ENCODE measurements around the gene RRAS. TPM values are rescaled to one million over a fixed set of nuclear protein-coding genes. Genes with fewer than 3 reads are reported as not detected.

Gene RRAS
- total RNA-seq, 2 experiments from 2014 or later = 9.7 to 11.7 TPM

GRCh38 chr19:49684251-49684982 lies 44.5 kb upstream of the RRAS start:
- POLR2A ChIA-PET = no interaction called here
- no peak for DNase-seq
- intact Hi-C loops (cut with DNase I, micrococcal nuclease) = no loop called here

GRCh38 chr19:49683814-49684250 lies 43.9 kb upstream of the RRAS start:
- Mint-ChIP-seq H3K27ac (no peak overlapping the region), H3K4me1 (peaks cover 32% of the 10 kb centered on the region), H3K4me3 (no peak overlapping the region), H3K36me3 (ENCODE audit: low read depth) (peaks cover 52% of the 10 kb centered on the region), H3K27me3 (no peaks in the 10 kb centered on the region), H3K9me3 (ENCODE audit: low read depth) (no peaks in the 10 kb centered on the region)
- ATAC-seq (no peak), DNase-seq (no peak)
- POLR2A ChIA-PET = no interaction called here
- CTCF ChIA-PET = no interaction called here
- intact Hi-C loops (cut with DNase I, micrococcal nuclease) = no loop called here

More at GRCh38 chr19:49684251-49684982, 44.5 kb upstream of the RRAS start:
- H3K27ac Mint-ChIP-seq = no peak overlapping the region
- no peak overlapping the region for H3K4me3 Mint-ChIP-seq
- peaks cover 55% of the 10 kb centered on the region for H3K36me3 Mint-ChIP-seq (ENCODE audit: low read depth)
- no peaks in the 10 kb centered on the region for H3K9me3 Mint-ChIP-seq (ENCODE audit: low read depth)
- H3K27me3 Mint-ChIP-seq = no peaks in the 10 kb centered on the region
- H3K4me1 Mint-ChIP-seq = peaks cover 31% of the 10 kb centered on the region
- no peak for ATAC-seq
- CTCF ChIA-PET = interaction anchor here (1.0 to 1.2 kb wide), 2 partner anchors 18 to 147 kb away, joined by 4 to 6 read pairs; no protein-coding TSS in a partner anchor

GRCh38 chr19:49682274-49682673 lies 42.3 kb upstream of the RRAS start:
- ATAC-seq (no peak), DNase-seq (no peak)
- no peaks in the 10 kb centered on the region for H3K9me3 Mint-ChIP-seq (ENCODE audit: low read depth)
- H3K4me1 Mint-ChIP-seq = peaks cover 34% of the 10 kb centered on the region
- H3K4me3 Mint-ChIP-seq = no peak overlapping the region
- H3K27me3 Mint-ChIP-seq = no peaks in the 10 kb centered on the region
- ChIA-PET CTCF (interaction anchor here (0.7 kb wide), 1 partner anchor 35 kb away, joined by 3 read pairs; no protein-coding TSS in a partner anchor), POLR2A (interaction anchor here (0.6 kb wide), 1 partner anchor 173 kb away, joined by 5 read pairs; no protein-coding TSS in a partner anchor)
- H3K27ac Mint-ChIP-seq = no peak overlapping the region
- intact Hi-C loops (cut with DNase I, micrococcal nuclease) = no loop called here
- peaks cover 49% of the 10 kb centered on the region for H3K36me3 Mint-ChIP-seq (ENCODE audit: low read depth)

GRCh38 chr19:49681830-49682229 lies 41.9 kb upstream of the RRAS start:
- CTCF ChIA-PET = interaction anchor here (0.7 to 4.8 kb wide), 4 partner anchors 34 to 135 kb away, joined by 3 to 33 read pairs (median 4); partner anchors contain the start of genes RRAS and SCAF1
- no peak overlapping the region for H3K27ac Mint-ChIP-seq
- ATAC-seq = no peak

GRCh38 chr19:49680421-49681351 lies 40.7 kb upstream of the RRAS start:
- intact Hi-C loops (cut with DNase I, micrococcal nuclease) = loop anchor here in 1 of 2 experiments (1.0 kb wide), 2 partner anchors 100 to 177 kb away; partner anchors contain the start of gene NOSIP
- DNase-seq (peak; percentile 98), ATAC-seq (peak; percentile 5)
- Mint-ChIP-seq H3K9me3 (ENCODE audit: low read depth) (no peaks in the 10 kb centered on the region), H3K27me3 (no peaks in the 10 kb centered on the region), H3K36me3 (ENCODE audit: low read depth) (peaks cover 45% of the 10 kb centered on the region), H3K4me3 (peak overlapping the region; percentile 46), H3K4me1 (peaks cover 40% of the 10 kb centered on the region), H3K27ac (peak overlapping the region; percentile 75)
- POLR2A ChIA-PET = no interaction called here
- CTCF ChIA-PET = interaction anchor here (0.5 to 4.8 kb wide), 15 partner anchors 9 to 1792 kb away, joined by 3 to 33 read pairs (median 4); partner anchors contain the start of genes ADM5, PTOV1, RRAS and SCAF1

More at GRCh38 chr19:49681830-49682229, 41.9 kb upstream of the RRAS start:
- POLR2A ChIA-PET = no interaction called here
- no peak for DNase-seq
- Mint-ChIP-seq H3K4me3 (no peak overlapping the region), H3K27me3 (no peaks in the 10 kb centered on the region), H3K9me3 (ENCODE audit: low read depth) (no peaks in the 10 kb centered on the region), H3K36me3 (ENCODE audit: low read depth) (peaks cover 47% of the 10 kb centered on the region), H3K4me1 (peaks cover 34% of the 10 kb centered on the region)
- intact Hi-C loops (cut with DNase I, micrococcal nuclease) = no loop called here

GRCh38 chr19:49679771-49680413 lies 39.9 kb upstream of the RRAS start:
- POLR2A ChIA-PET = no interaction called here
- H3K4me3 Mint-ChIP-seq = peak overlapping the region; percentile 46
- intact Hi-C loops (cut with DNase I, micrococcal nuclease) = loop anchor here (1.0 to 10.0 kb wide), 7 partner anchors 100 to 1423 kb away; partner anchors contain the start of genes CARD8 (in 1 of the 2), GYS1 (in 1 of the 2), NOSIP (in 1 of the 2) and PNKP (in 1 of the 2)
- H3K27me3 Mint-ChIP-seq = no peaks in the 10 kb centered on the region
- no peaks in the 10 kb centered on the region for H3K9me3 Mint-ChIP-seq (ENCODE audit: low read depth)
- peaks cover 40% of the 10 kb centered on the region for H3K4me1 Mint-ChIP-seq
- CTCF ChIA-PET = interaction anchor here (0.7 to 4.8 kb wide), 4 partner anchors 9 to 114 kb away, joined by 3 to 33 read pairs (median 3); partner anchors contain the start of genes ADM5, RRAS and SCAF1
- peak overlapping the region; percentile 75 for H3K27ac Mint-ChIP-seq
- no peak for DNase-seq
- no peak for ATAC-seq
- peaks cover 37% of the 10 kb centered on the region for H3K36me3 Mint-ChIP-seq (ENCODE audit: low read depth)

GRCh38 chr19:49678985-49679770 lies 39.2 kb upstream of the RRAS start:
- Mint-ChIP-seq H3K9me3 (ENCODE audit: low read depth) (no peaks in the 10 kb centered on the region), H3K27ac (peak overlapping the region; percentile 93), H3K4me3 (peak overlapping the region; percentile 94), H3K4me1 (peaks cover 40% of the 10 kb centered on the region), H3K27me3 (no peaks in the 10 kb centered on the region), H3K36me3 (ENCODE audit: low read depth) (peaks cover 34% of the 10 kb centered on the region)
- POLR2A ChIA-PET = interaction anchor here (0.5 to 3.8 kb wide), 4 partner anchors 38 to 206 kb away, joined by 3 to 39 read pairs (median 4); partner anchors contain the start of genes FLT3LG, RRAS and SCAF1
- ATAC-seq (no peak), DNase-seq (no peak)
- CTCF ChIA-PET = interaction anchor here (0.6 to 4.8 kb wide), 17 partner anchors 10 to 946 kb away, joined by 3 to 33 read pairs (median 4); partner anchors contain the start of genes ADM5, IRF3, RRAS and SCAF1
- intact Hi-C loops (cut with DNase I, micrococcal nuclease) = loop anchor here (1.0 to 10.0 kb wide), 8 partner anchors 39 to 1422 kb away; partner anchors contain the start of genes CARD8 (in 1 of the 2), FLT3LG (in 1 of the 2), GYS1 (in 1 of the 2) and PNKP (in 1 of the 2)

- intact Hi-C loops (cut with DNase I, micrococcal nuclease) = loop anchor here (1.0 to 10.0 kb wide), 14 partner anchors 38 to 1421 kb away; partner anchors contain the start of genes CARD8 (in 1 of the 2), DBP (in 1 of the 2), FLT3LG (in 1 of the 2) and GYS1 (in 1 of the 2)
- DNase-seq (peak; percentile 91), ATAC-seq (peak; percentile 8)
- Mint-ChIP-seq H3K27ac (peak overlapping the region; percentile 93), H3K27me3 (no peaks in the 10 kb centered on the region), H3K4me3 (peak overlapping the region; percentile 94), H3K4me1 (peaks cover 40% of the 10 kb centered on the region), H3K9me3 (ENCODE audit: low read depth) (no peaks in the 10 kb centered on the region), H3K36me3 (ENCODE audit: low read depth) (peaks cover 31% of the 10 kb centered on the region)
- CTCF ChIA-PET = interaction anchor here (0.6 to 4.8 kb wide), 23 partner anchors 10 to 343 kb away, joined by 3 to 33 read pairs (median 4); partner anchors contain the start of genes ADM5, CPT1C, IRF3 and RRAS
- POLR2A ChIA-PET = interaction anchor here (0.5 to 3.8 kb wide), 5 partner anchors 9 to 205 kb away, joined by 3 to 39 read pairs (median 3); partner anchors contain the start of genes FLT3LG, RRAS and SCAF1
Measured at GRCh38 chr19:49677901-49678674, 38.1 kb upstream of the RRAS start.

All from activated CD4-positive, alpha-beta T cell treated with anti-CD3 and anti-CD28 coated beads for 36 hours (primary cell).